GM12892 (cell line): Measurements from ENCODE around the gene CANX.

Experiments
- POLR2A ChIP-seq: IDR thresholded peaks from 2 replicates; pipeline ENCODE4 v1.6.1; 2011; ENCODE audit warnings: low read depth, low read length, control low read depth
- POLR2AphosphoS5 ChIP-seq: IDR thresholded peaks from 2 replicates; pipeline ENCODE4 v1.6.1; 2011; ENCODE audit warnings: low read depth, low read length, control low read depth

GRCh38 chr5:179746872-179747271 lies 48.1 kb downstream of the CANX start:
- TF ChIP-seq POLR2AphosphoS5 (no peak), POLR2A (no peak)
